HG03342 (cell line): ENCODE measurements around the gene CEMIP2.
"Not testable (repeated sequence)": the region's sequence is repeated elsewhere in the genome, so short reads cannot be mapped to it uniquely, and the experiment has no call there.

Source experiments
- ATAC-seq: cut with Tn5 transposase; IDR thresholded peaks from one replicate; pipeline ENCODE4 v1.9.1; 2021; ENCODE audit warnings: mild to moderate bottlenecking, moderate library complexity; ENCODE audit not compliant: unreplicated experiment

Gene CEMIP2, protein sequence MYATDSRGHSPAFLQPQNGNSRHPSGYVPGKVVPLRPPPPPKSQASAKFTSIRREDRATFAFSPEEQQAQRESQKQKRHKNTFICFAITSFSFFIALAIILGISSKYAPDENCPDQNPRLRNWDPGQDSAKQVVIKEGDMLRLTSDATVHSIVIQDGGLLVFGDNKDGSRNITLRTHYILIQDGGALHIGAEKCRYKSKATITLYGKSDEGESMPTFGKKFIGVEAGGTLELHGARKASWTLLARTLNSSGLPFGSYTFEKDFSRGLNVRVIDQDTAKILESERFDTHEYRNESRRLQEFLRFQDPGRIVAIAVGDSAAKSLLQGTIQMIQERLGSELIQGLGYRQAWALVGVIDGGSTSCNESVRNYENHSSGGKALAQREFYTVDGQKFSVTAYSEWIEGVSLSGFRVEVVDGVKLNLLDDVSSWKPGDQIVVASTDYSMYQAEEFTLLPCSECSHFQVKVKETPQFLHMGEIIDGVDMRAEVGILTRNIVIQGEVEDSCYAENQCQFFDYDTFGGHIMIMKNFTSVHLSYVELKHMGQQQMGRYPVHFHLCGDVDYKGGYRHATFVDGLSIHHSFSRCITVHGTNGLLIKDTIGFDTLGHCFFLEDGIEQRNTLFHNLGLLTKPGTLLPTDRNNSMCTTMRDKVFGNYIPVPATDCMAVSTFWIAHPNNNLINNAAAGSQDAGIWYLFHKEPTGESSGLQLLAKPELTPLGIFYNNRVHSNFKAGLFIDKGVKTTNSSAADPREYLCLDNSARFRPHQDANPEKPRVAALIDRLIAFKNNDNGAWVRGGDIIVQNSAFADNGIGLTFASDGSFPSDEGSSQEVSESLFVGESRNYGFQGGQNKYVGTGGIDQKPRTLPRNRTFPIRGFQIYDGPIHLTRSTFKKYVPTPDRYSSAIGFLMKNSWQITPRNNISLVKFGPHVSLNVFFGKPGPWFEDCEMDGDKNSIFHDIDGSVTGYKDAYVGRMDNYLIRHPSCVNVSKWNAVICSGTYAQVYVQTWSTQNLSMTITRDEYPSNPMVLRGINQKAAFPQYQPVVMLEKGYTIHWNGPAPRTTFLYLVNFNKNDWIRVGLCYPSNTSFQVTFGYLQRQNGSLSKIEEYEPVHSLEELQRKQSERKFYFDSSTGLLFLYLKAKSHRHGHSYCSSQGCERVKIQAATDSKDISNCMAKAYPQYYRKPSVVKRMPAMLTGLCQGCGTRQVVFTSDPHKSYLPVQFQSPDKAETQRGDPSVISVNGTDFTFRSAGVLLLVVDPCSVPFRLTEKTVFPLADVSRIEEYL (N-terminal part only)

DNA sequence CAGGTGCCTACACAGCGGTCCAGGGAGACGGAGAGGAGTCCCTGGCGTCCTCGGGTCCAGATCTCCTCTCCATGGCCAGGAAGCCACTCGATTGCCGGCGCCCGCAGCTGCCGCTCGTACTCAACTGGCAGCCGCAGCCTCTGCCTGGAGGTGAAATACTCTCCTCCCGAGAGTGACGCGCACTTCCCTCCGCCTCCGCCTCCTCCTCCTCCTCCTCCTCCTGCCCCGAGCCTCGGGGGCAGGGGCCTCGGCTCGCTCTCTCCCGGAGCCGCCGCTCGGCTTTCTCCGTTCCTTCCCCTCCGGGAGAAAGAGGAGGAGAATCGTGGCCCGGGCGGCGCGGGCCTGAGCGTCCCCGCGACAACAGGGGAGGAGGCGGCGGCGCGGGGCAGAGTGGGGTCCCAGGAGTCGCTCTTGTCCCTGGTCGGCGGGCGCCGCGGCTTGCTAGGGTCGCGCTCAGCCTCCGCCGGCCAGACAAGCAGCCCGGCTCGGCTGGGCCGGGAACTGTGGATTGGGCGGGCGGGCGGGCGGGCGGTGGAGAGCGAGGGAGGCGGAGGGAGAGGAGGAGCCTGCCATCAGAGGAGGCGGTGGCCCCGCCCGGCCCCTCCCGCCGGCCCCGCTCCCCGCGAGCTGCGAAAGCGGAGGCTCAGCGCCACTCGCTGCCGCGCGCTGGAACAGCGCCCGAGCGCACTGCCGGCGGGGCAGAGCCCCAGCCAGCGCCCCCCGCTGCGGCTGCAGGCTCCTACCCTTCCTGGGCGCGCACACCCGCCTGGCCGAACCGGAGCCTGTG lies at the start of gene CEMIP2:
TSS of gene CEMIP2 (minus strand) at position 126 of the 787 bp plus-strand sequence. CDS start 18,140 bp downstream, outside the sequence.
- peak; percentile 79 for ATAC-seq

DNA sequence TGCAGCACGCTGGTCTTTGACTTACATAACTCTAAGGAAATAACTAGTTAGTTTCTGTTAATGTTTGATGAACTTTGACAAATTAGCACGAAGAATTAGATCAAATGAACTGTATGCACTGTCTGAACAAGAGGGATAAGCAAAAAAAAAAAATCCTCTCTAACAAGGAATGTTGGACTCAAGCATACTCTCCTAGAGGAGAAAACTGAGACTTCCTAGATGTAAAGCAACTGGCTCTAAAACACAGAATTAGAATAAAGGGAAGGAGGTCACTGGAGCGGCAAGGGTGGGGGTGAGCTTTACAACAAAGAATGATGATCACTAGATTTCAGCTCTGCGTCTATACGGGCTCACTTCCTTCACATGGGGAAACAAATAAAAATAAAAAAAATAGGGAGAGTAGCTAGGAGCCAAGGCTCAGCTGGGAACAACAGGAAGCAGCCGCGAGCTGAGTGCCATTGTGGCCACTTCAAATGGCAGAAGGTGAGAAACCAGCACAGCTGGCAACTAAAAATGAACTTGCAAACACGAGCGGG lies 48.7 kb upstream of the CEMIP2 start:
- no peak for ATAC-seq

DNA sequence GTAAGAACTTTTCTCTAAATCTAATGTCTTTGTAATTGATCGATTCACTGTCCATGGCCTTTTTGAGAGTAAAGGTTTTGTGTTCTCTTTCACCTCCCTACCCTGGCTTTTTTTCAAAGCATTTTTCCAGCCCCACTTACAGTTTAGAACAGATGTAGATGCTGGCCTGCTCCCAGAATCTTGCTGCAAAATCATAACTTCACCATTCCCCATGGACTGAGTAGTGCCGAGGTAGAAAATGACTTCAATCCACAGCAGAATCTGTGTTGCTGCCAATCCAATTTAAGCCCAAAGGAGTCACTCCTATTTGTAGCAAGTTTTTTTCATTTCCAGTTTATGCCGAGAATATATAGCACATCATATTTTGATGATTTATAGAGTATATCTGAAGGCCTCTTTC lies 46.5 kb upstream of the CEMIP2 start:
- no peak for ATAC-seq

DNA sequence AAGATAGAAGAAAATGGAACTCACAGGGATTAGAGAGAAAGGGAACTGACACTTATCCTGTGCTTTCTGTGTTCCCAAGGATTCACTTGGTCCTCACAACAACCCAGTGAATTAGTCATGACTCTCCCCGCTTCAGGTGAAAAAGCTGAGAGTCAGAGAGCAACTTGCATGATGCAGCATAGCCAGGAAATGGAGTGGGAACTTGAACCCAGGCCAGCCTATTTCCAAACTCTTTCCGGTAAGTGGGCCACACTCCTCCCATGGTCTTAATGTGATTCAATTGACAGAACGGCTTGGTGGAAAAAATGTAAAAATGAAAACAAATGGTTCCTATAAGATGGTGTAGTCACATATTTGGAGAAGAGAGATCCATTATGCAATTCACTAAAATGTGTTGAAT lies 45.9 kb upstream of the CEMIP2 start:
- ATAC-seq = no peak

DNA sequence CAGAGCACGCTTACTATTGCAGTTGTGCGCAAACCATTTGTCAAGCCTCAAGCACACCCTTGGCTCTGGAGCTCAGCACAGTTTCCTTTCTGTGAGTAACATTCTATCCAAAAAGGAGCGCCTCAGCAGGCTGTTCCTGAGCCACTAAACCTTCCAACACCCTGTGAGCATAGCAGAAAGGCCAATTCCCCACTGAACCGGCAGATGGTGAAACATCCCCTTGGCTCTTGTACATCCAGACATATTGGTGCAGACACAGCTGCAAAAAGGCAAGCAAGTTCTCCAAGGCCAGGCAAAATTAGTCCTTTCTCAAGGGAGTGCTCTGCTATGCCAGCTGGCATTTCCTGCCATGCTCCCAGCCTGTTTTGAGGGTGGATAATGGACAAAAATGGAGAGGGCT lies 44.1 kb upstream of the CEMIP2 start:
- ATAC-seq = no peak

DNA sequence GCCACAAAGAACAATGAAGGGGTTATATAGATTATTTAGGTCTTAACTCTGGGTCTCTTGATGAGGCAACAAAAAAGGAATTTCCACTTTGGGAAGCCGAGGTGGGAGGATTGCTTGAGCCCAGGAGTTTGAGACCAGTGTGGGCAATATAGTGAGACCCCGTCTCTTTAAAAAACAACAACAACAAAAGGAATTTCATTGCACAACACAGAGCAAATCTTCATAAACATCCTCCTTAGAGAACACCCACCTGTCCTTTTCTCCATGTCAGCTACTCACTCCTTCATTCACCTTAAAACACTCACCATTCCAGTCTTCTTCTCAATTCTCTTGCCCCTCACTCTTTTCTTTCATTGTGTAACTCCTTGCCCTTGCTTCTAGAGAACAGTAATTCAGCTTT lies 39.8 kb upstream of the CEMIP2 start:
- ATAC-seq = no peak

DNA sequence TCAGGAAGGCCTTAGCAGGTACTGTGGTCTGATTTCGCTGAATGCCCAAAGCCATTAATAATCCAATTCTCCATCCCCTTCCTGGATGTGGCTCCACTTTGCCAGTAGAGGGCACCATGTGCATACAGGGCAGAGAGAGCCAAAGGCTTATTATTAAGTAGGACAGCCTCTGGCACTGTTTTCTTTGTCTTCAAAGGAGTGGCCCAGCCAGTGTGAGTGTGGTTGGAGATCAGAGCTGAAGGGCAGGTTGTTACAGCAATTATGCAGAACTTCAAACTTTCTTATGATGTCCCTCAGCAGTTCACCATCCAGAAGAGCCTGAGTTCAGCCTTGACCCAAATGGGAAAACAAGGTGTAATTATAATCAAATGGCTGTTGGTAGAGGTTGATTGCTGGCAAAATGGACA lies 38.6 kb upstream of the CEMIP2 start:
- peak; percentile 94 for ATAC-seq

DNA sequence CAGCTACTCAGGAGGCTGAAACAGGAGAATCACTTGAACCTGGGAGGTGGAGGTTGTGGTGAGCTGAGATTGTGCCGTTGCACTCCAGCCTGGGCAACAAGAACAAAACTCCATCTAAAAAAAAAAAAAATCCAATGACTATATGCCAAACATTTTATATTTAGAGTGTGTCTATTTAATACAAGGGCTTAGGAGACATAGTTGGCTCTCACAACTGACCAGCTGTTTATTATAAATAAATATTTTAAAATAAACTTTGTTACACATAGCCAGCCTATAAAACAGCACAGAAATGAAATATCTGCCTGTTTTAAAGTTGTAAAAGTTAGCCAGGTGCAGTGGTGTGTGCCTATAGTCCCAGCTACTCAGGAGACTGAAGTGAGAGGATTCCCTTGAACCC lies 36.8 kb upstream of the CEMIP2 start:
- ATAC-seq = not testable (repeated sequence)

DNA sequence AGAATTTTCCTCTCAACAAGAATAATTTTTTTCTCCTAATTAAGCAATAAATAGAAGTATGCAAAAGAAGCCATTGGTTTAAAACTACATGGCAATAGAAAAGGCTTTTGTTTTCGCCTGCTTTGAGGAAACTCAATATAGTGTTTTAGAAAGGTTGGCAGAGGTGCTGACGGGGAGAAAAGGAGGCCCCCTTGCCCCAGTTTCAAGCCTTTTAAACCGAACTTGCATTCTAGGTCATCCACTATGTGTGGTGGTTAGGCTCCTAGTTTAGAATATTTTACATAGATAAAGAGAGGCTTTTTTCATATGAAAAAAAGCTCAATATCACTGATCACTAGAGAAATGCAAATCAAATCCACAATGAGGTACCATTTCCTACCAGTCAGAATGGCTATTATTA lies 33.5 kb upstream of the CEMIP2 start:
- no peak for ATAC-seq

DNA sequence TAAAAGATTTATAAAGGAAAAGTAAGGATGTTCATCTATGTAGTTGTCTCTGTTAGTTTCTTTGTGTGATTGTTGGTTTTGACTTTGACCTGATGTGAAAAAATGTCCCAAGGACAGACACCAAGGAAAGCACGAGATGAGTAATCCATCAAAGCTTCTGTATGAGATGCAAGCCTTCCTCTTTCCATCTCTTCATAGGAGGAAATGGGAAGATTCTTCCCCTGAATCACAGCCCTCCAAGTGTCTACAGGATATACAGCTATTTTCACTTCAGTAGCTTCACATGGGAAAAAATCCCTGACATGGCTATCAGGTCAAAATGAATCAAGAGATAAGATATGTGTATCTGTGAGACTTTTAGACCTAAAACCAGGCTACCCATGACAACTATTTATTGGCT lies 29.0 kb upstream of the CEMIP2 start:
- ATAC-seq = no peak

DNA sequence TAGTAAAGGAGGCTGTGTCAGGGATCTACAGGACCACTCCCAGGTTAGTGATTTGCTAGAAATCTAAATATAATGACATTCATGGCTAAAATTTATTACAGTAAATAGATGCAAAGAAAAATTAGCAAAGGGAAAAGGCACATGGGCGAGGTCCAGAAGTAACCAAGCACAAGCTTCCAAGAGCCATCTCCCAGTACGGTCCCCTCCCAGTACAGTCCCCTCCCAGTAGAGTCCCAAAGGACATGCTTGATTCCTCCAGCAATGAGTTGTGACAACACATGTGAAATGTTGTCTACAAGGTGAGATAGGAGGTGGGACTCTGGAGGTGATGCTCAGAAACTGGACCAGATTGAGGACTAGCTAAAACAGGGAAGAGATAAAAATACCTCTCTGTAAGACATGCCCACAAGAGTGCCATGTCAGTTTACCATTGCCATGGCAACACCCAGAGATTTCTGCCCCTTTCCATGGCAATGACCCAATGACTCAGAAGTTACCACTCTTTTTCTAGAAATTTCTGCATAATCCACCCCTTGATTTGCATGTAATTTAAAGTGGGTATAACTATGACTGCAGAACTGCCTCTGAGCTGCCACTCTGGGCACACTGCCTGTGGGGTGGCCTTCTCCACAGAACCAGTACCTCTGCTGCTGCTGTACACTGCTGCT lies 27.9 kb upstream of the CEMIP2 start:
- no peak for ATAC-seq

DNA sequence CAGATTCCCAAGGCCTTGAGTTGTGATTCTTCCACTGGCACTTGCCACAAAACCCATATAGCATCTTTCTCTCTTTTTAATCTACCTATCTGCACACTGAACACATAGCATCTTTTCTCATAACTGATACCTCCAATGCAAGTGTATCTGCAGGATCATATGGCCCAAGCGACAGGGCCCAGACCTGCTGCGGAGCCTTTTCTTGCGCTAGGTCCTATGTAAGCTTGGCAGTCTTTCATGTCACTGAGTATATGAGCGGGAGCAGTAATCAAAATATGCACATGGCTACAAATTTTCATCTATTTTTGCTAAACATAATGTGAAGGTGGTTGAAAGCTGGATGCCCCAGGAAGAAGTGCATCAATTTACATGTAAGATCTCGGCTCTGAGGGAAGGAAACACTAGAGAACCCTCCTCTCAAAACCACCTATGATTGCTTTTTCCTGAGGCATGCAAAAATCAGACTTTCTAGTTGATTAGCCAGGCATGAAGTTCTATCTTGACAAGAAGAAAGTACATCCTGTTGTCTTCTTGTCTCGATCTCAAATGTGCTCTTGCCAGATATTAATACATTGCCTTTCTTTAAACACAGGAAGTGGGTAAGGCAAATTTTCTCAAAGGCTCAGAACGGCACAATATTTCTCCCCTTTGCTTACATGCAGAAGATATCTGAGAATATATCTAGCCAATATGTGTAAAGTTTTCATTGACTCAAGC lies 26.9 kb upstream of the CEMIP2 start:
- ATAC-seq = peak; percentile 94

DNA sequence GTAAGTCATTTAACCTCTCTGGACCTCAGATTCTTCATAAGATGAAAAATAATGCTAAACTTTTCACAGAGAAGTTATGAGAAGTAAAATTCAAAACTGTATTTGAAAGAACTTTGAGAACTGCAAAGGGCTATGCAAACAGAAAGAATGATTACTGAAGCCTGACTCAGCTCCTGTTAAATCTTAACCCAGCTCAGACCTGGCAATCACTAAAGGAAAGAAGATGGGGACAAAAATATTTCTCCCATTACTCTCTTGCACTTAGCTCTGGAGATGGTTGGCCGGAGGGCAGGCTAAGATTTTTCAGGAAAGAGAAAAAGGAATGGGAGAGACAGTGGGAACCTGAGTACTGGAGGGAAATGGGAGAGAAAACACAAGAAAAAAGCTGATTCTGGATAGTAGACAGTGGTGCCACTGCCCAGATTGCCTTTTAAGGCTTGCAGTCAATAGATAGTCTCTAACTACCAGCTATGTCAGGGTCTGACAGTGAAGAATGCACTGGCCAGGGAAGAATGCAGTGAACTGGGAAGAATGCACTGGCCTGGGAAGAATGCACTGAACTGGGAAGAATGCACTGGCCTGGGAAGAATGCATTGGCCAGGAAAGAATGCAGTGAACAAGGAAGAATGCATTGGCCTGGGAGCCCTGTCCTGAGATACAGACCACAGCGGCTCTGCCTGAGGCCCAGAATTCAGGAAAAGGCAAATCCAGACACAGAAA lies 25.2 kb upstream of the CEMIP2 start:
- peak; percentile 26 for ATAC-seq

DNA sequence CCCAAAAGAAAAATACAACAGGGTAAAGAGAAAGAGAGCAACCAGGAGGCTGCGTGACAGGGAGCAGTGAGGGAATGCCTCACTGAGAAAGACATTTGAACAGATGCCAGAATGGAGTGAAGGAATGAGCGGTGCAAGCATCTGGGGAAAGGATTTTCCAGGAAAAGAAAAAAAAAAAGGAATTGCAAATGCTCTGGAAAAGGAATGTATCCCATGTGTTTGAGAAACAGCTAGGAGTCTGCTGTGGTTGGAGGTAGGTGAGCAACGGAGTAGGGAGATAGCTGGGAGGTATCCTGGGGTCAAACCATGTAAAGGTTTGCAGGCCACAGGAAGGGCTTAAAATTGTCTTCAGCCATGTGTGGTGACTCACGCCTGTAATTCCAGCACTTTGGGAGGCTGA lies 23.6 kb upstream of the CEMIP2 start:
- ATAC-seq = no peak

DNA sequence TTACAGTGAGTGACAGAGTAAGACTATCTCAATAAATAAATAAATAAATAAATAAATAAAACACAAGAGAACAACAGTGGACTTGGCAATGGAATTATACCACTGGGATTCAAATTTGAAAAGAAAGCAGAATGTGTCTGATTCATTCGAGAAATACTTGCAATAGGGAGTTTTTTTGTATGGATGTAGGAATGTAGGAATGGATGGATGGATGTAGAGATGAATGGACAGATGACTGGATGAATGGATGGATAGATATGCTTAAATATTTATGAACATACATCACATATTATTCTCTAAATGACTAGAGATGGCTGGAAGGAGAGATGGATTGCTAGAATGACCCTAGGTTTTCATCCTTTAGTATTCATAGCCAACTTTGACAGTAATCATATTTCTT lies 22.0 kb upstream of the CEMIP2 start:
- no peak for ATAC-seq

DNA sequence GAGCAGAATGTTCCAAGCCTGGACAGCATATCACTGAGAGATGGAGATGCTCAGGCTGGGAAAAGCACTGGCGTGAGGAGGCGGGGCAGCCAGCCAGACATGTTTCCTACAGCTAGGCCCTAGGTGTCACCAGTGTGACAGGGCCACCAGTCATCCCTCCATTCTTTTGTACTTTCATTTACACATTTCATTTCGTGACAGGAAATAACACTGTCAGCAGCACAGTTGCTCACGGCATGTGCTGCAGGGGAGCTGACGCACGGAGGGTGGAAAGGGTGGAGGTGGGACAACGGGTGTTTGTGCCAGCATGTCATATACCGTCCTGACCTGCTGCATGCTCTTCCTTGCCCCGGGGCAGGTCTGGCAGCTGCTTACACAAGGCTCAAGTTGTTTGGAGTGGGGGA lies 14.8 kb upstream of the CEMIP2 start:
- ATAC-seq = peak; percentile 80

DNA sequence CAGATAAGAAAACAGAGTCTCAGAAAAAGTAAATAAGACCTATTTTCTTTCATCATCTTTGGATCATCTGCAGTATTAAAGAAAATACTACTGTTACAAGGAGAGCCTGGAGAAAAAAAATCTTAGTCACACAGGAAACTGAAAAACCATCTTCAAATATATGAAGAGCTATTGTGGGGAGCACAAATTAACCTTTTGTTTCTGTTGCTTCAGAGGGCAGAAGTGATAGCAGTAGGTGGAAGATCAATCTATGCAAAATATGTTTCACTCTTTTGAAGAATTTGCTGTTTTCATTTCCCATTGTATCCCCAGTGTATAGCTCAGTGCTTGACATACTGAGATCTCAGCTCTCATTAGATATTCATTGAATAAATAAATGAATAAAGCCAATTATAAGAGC lies 13.1 kb upstream of the CEMIP2 start:
- peak; percentile 49 for ATAC-seq

DNA sequence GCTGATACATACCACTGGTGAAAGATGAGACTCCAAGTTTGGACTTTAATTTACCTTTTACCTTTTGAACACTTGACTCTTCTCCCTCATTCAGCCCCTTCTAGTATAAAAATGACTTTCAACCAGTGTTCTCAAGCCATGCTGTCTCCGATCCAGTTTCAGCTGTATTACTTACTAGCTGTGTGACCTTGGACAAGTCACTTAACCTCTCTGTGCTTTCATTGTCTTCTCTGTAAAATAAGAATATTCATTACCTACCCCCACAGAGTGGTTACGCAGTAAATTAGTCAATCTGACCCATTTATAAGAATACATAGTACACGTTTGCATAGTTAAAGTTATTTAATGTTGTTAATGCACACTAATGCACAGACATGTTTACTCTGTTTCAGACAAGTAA lies 12.6 kb upstream of the CEMIP2 start:
- ATAC-seq = no peak
